Measurements from ENCODE around the gene PPFIA1. TPM values are rescaled to one million over a fixed set of nuclear protein-coding genes. Genes with fewer than 3 reads are reported as not detected.

The PPFIA1 gene
- total RNA-seq, 1 experiment from 2014 or later: 75.1 TPM

- peaks cover 3% of the 10 kb centered on the region; the same call in 1 of the 2 replicates for H3K9me3 Mint-ChIP-seq
- no peaks in the 10 kb centered on the region for H3K36me3 Mint-ChIP-seq
- H3K4me1 Mint-ChIP-seq: peaks cover 7% of the 10 kb centered on the region
- ATAC-seq (no peak), DNase-seq (ENCODE audit: low spot score) (no peak)
- ChIA-PET POLR2A (no interaction called here), CTCF (interaction anchor here (0.5 kb wide), 1 partner anchor 17 kb away, joined by 3 read pairs; no protein-coding TSS in a partner anchor)
- H3K4me3 Mint-ChIP-seq: no peak overlapping the region
- H3K27me3 Mint-ChIP-seq (ENCODE audit: low read depth): no peaks in the 10 kb centered on the region; the same call in 1 of the 2 replicates
- no peak overlapping the region for H3K27ac Mint-ChIP-seq
- TF ChIP-seq HMGXB4 (CRISPR knock-in tag; IDR thresholded peaks at IDR 0.05) (no peak), ZNF416 (CRISPR knock-in tag; IDR thresholded peaks at IDR 0.05) (no peak), ZBTB43 (CRISPR knock-in tag; IDR thresholded peaks at IDR 0.05) (no peak)
These were observed 23.3 kb upstream of the PPFIA1 start for GRCh38 chr11:70247042-70247709.

GRCh38 chr11:70247710-70248072 lies 22.8 kb upstream of the PPFIA1 start:
- no peak for ATAC-seq
- ChIA-PET POLR2A (no interaction called here), CTCF (interaction anchor here (0.5 kb wide), 1 partner anchor 17 kb away, joined by 3 read pairs; no protein-coding TSS in a partner anchor)
- DNase-seq (ENCODE audit: low spot score): no peak
- no peaks in the 10 kb centered on the region for H3K36me3 Mint-ChIP-seq
- TF ChIP-seq TEAD4 (CRISPR knock-in tag; IDR thresholded peaks at IDR 0.05) (no peak), ZBTB43 (CRISPR knock-in tag; IDR thresholded peaks at IDR 0.05) (no peak), TCF7 (CRISPR knock-in tag; IDR thresholded peaks at IDR 0.05; ENCODE audit: low read depth) (no peak), ZNF219 (CRISPR knock-in tag; IDR thresholded peaks at IDR 0.05; ENCODE audit: borderline replicate concordance) (no peak), ZNF232 (CRISPR knock-in tag; IDR thresholded peaks at IDR 0.05) (no peak), CREB1 (CRISPR knock-in tag; IDR thresholded peaks at IDR 0.05) (no peak), ZMAT4 (CRISPR knock-in tag; IDR thresholded peaks at IDR 0.05) (no peak), NR1H2 (CRISPR knock-in tag; IDR thresholded peaks at IDR 0.05) (no peak), NR3C1 (CRISPR knock-in tag; conservative IDR thresholded peaks at IDR 0.05; ENCODE audit: low read depth) (no peak), SP1 (CRISPR knock-in tag; conservative IDR thresholded peaks at IDR 0.05) (no peak), ZNF317 (CRISPR knock-in tag; IDR thresholded peaks at IDR 0.05; ENCODE audit: borderline replicate concordance, low read depth) (no peak), HMGA2 (CRISPR knock-in tag; IDR thresholded peaks at IDR 0.05) (no peak), FOXK1 (CRISPR knock-in tag; IDR thresholded peaks at IDR 0.05) (no peak), SOX15 (CRISPR knock-in tag; IDR thresholded peaks at IDR 0.05) (no peak), NFATC4 (CRISPR knock-in tag; IDR thresholded peaks at IDR 0.05) (no peak), ARID4B (CRISPR knock-in tag; IDR thresholded peaks at IDR 0.05; ENCODE audit: borderline replicate concordance) (no peak), NFYB (CRISPR knock-in tag; conservative IDR thresholded peaks at IDR 0.05; ENCODE audit: low read depth) (no peak), NFE2L1 (CRISPR knock-in tag; IDR thresholded peaks at IDR 0.05) (no peak), ZSCAN18 (CRISPR knock-in tag; IDR thresholded peaks at IDR 0.05) (no peak)
- no peak overlapping the region for H3K4me3 Mint-ChIP-seq
- no peaks in the 10 kb centered on the region; the same call in 1 of the 2 replicates for H3K27me3 Mint-ChIP-seq (ENCODE audit: low read depth)
- H3K4me1 Mint-ChIP-seq: peaks cover 7% of the 10 kb centered on the region
- H3K9me3 Mint-ChIP-seq: peaks cover 3% of the 10 kb centered on the region; the same call in 1 of the 2 replicates
- no peak overlapping the region for H3K27ac Mint-ChIP-seq

Data from WTC11 (cell line).